Measurements from ENCODE around the gene OR4K13.

Gene OR4K13

GRCh38 chr14:20035938-20036337 lies at the start of gene OR4K13:
Gene OR4K13 (minus strand): TSS chr14:20036038. CDS start chr14:20034758, 1,280 bp downstream.
- DNase-seq: no peak

- no peak for DNase-seq
Observed at GRCh38 chr14:20059745-20060144, 23.9 kb upstream of the OR4K13 start, which contains the start of gene OR4L1. Gene OR4L1 (plus strand): TSS chr14:20060045. CDS start chr14:20060045, 0 bp downstream.

- no peak for DNase-seq
Observed at GRCh38 chr14:20048202-20048601, 12.4 kb upstream of the OR4K13 start.

GRCh38 chr14:20044243-20044642 lies 8.4 kb upstream of the OR4K13 start:
- DNase-seq: no peak

- DNase-seq: no peak
Observed at GRCh38 chr14:20035449-20035848, 389 bp downstream of the OR4K13 start.

- DNase-seq: no peak
Observed at GRCh38 chr14:20031058-20031457, 4.8 kb downstream of the OR4K13 start.

GRCh38 chr14:20019257-20019865 lies 16.5 kb downstream of the OR4K13 start, which contains the start of gene OR4K14:
Gene OR4K14 (minus strand): TSS chr14:20019307. CDS start chr14:20015193, 4,114 bp downstream.
- no peak for DNase-seq

- DNase-seq: no peak
Observed at GRCh38 chr14:20008156-20008555, 27.7 kb downstream of the OR4K13 start.

- DNase-seq: no peak
Observed at GRCh38 chr14:20002319-20002718, 33.5 kb downstream of the OR4K13 start.

GRCh38 chr14:20001863-20002262 lies 34.0 kb downstream of the OR4K13 start, which contains the start of gene OR4Q2:
Gene OR4Q2 (plus strand): TSS chr14:20002163.
- DNase-seq: no peak

GRCh38 chr14:19993438-19993837 lies 42.4 kb downstream of the OR4K13 start:
- no peak for DNase-seq

Data from C1 segment of cervical spinal cord (tissue), 14 donors.